ENCODE results near the gene GPN2. TPM values are rescaled to one million over a fixed set of nuclear protein-coding genes. Genes with fewer than 3 reads are reported as not detected.

The GPN2 gene
- total and polyA plus RNA-seq, 2 donors (not counting 1 experiment from before 2014, with no cell fraction given), result 15.2 to 43.5 TPM

DNA sequence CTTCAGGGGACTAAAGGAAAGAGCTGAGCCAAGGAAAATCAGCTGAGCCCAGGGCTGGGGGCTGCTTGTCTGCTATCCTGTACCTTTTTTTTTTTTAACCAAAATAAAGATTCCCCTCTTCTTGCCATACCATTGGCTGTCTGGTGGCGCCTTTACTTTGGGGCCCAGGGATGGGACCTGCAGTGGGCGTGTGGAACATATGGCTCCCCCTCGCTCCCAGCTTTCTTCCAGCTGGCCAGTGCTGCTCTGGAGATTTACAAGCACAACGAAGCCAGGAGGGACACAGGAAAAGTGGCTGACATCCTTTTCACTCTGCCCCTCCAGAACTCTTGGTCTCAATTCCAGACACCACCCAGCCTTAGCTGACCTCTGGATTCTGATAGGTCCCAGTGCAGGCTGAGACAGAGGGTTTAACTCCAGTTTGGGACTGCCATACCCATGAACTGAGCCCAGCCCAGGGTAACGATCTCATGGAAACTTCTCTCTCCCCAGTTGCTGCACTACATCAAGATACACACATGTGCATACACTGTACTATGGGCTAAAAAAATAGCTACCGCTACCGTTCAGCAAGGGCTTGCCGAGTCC lies 32.5 kb downstream of the GPN2 start:
- Histone ChIP-seq H3K27ac (ENCODE audit: low read length in 2 of 2) (no peak overlapping the region), H3K79me2 (ENCODE audit: control insufficient read depth, insufficient read depth, low read length) (no peaks in the 10 kb centered on the region), H4K20me1 (ENCODE audit: control insufficient read depth, insufficient read depth, low read length, poor library complexity, severe bottlenecking) (no peaks in the 10 kb centered on the region), H3K9ac (ENCODE audit: low read length) (no peak overlapping the region), H2AFZ (ENCODE audit: insufficient read depth, low read depth, low read length, poor library complexity, severe bottlenecking) (no peak overlapping the region), H3K27me3 (replicated peaks in 1 of 4; ENCODE audit: control extremely low read depth in 1 of 4, control insufficient read depth in 3 of 4, insufficient read depth in 4 of 4, low read length in 3 of 4) (no peaks in the 10 kb centered on the region), H3K4me3 (ENCODE audit: control extremely low read depth in 1 of 5, extremely low read depth in 1 of 5, insufficient read depth in 1 of 5, low read depth in 2 of 5, low read length in 4 of 5) (no peak overlapping the region), H3K4me1 (ENCODE audit: control insufficient read depth in 2 of 2, insufficient read depth in 2 of 2, low read length in 2 of 2) (no peaks in the 10 kb centered on the region), H3K9me3 (ENCODE audit: control extremely low read depth in 1 of 3, control insufficient read depth in 2 of 3, insufficient read depth in 1 of 3, low read length in 2 of 3) (no peaks in the 10 kb centered on the region), H3K4me2 (replicated peaks; ENCODE audit: low read depth, low read length, poor library complexity, severe bottlenecking) (no peak overlapping the region), H3K36me3 (replicated peaks in 1 of 2; ENCODE audit: control extremely low read depth in 1 of 2, control insufficient read depth in 1 of 2, extremely low read depth in 1 of 2, insufficient read depth in 2 of 2, low read length in 1 of 2) (peaks cover 0 to 18% of the 10 kb centered on the region in 2 experiments)
- DNase-seq, result no peak
- H3K27me3 Mint-ChIP-seq, result no peaks in the 10 kb centered on the region
- ATAC-seq (ENCODE audit: low read depth), result no peak
- H3K9me3 Mint-ChIP-seq (ENCODE audit: insufficient read depth), result no peaks in the 10 kb centered on the region
- WGBS (ENCODE audit: insufficient coverage), result 100% methylated on average over 5 of the region's 8 CpGs
- H3K4me1 Mint-ChIP-seq, result no peaks in the 10 kb centered on the region
- TF ChIP-seq EZH2 (IDR thresholded peaks at IDR 0.05; ENCODE audit: borderline replicate concordance, insufficient read depth, low read depth, low read length, poor library complexity, severe bottlenecking), result no peak
- TF ChIP-seq, protein P1, sequence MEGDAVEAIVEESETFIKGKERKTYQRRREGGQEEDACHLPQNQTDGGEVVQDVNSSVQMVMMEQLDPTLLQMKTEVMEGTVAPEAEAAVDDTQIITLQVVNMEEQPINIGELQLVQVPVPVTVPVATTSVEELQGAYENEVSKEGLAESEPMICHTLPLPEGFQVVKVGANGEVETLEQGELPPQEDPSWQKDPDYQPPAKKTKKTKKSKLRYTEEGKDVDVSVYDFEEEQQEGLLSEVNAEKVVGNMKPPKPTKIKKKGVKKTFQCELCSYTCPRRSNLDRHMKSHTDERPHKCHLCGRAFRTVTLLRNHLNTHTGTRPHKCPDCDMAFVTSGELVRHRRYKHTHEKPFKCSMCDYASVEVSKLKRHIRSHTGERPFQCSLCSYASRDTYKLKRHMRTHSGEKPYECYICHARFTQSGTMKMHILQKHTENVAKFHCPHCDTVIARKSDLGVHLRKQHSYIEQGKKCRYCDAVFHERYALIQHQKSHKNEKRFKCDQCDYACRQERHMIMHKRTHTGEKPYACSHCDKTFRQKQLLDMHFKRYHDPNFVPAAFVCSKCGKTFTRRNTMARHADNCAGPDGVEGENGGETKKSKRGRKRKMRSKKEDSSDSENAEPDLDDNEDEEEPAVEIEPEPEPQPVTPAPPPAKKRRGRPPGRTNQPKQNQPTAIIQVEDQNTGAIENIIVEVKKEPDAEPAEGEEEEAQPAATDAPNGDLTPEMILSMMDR (IDR thresholded peaks at IDR 0.05), result no peak
- H3K27ac Mint-ChIP-seq, result no peak overlapping the region
- CTCF ChIA-PET, result interaction anchor here (0.7 to 2.5 kb wide), 4 partner anchors 9 to 47 kb away, joined by 3 to 17 read pairs (median 6); no protein-coding TSS in a partner anchor
- intact Hi-C loops (cut with micrococcal nuclease), result no loop called here
- no peak overlapping the region for H3K4me3 Mint-ChIP-seq
- POLR2A ChIA-PET, result no interaction called here

DNA sequence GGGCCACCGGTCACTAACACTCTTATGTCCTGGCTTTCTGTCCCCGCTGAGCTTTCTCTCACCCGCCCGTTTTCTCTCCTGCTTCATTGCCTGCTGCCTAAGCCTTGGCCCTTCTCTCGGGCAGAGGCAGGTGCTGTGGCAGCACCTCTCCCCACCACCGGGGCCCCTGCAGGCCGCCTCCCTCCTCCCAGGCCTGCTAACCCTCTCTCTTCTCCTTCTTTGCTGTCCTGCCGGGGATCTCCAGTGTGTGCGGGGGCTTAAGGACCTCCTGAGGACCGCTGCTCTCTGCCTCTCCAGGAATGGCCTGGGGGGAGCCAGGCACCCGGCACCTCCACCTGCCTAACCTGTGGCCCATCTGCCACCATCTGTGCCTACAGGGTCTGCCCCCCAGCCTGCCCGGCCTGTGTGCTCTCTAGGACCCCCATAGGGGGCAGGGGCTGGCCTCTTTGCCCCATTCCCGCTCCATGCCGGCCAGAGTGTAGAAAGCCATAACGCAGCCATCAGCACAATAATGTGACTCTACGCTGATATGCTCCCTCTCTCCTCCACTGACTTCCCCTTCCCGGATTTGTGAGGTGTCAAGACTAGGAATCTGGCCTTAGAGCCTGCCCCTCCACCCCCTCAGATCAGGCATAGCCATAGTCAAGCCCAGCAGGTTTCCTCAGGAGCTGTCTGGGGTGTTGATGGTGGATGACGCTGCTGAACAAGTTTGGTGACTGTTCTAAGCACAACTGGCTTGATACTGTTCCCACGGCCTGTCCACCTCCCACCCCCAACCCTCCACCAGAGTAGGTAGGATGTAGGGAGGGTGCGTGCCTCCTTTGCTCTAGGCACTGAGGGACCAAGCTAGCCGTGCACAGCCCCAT lies 33.2 kb downstream of the GPN2 start:
- Histone ChIP-seq H3K9me3 (ENCODE audit: control extremely low read depth in 1 of 3, control insufficient read depth in 2 of 3, insufficient read depth in 1 of 3, low read length in 2 of 3) (no peaks in the 10 kb centered on the region), H3K4me3 (ENCODE audit: control extremely low read depth in 1 of 5, extremely low read depth in 1 of 5, insufficient read depth in 1 of 5, low read depth in 2 of 5, low read length in 4 of 5) (no peak overlapping the region), H3K9ac (ENCODE audit: low read length) (no peak overlapping the region), H3K36me3 (replicated peaks in 1 of 2; ENCODE audit: control extremely low read depth in 1 of 2, control insufficient read depth in 1 of 2, extremely low read depth in 1 of 2, insufficient read depth in 2 of 2, low read length in 1 of 2) (peaks cover 0 to 26% of the 10 kb centered on the region in 2 experiments), H2AFZ (ENCODE audit: insufficient read depth, low read depth, low read length, poor library complexity, severe bottlenecking) (no peak overlapping the region), H3K4me1 (ENCODE audit: control insufficient read depth in 2 of 2, insufficient read depth in 2 of 2, low read length in 2 of 2) (no peaks in the 10 kb centered on the region), H3K4me2 (replicated peaks; ENCODE audit: low read depth, low read length, poor library complexity, severe bottlenecking) (no peak overlapping the region), H3K79me2 (ENCODE audit: control insufficient read depth, insufficient read depth, low read length) (no peaks in the 10 kb centered on the region), H4K20me1 (ENCODE audit: control insufficient read depth, insufficient read depth, low read length, poor library complexity, severe bottlenecking) (no peaks in the 10 kb centered on the region), H3K27ac (ENCODE audit: low read length in 2 of 2) (no peak overlapping the region), H3K27me3 (replicated peaks in 1 of 4; ENCODE audit: control extremely low read depth in 1 of 4, control insufficient read depth in 3 of 4, insufficient read depth in 4 of 4, low read length in 3 of 4) (no peaks in the 10 kb centered on the region)
- no peaks in the 10 kb centered on the region for H3K27me3 Mint-ChIP-seq
- no peaks in the 10 kb centered on the region for H3K4me1 Mint-ChIP-seq
- TF ChIP-seq, protein P1 (IDR thresholded peaks at IDR 0.05), result no peak
- no peak for TF ChIP-seq EZH2 (IDR thresholded peaks at IDR 0.05; ENCODE audit: borderline replicate concordance, insufficient read depth, low read depth, low read length, poor library complexity, severe bottlenecking)
- no peak for DNase-seq
- ChIA-PET CTCF (interaction anchor here (0.7 to 3.9 kb wide), 6 partner anchors 9 to 46 kb away, joined by 3 to 27 read pairs (median 16); no protein-coding TSS in a partner anchor), POLR2A (no interaction called here)
- 95% methylated on average over 15 of the region's 21 CpGs for WGBS (ENCODE audit: insufficient coverage)
- no peak overlapping the region for H3K4me3 Mint-ChIP-seq
- intact Hi-C loops (cut with micrococcal nuclease), result no loop called here
- no peaks in the 10 kb centered on the region for H3K9me3 Mint-ChIP-seq (ENCODE audit: insufficient read depth)
- no peak overlapping the region for H3K27ac Mint-ChIP-seq
- ATAC-seq (ENCODE audit: low read depth), result no peak

Measured in B cell (primary cell).